K562 (cell line): ENCODE measurements around the gene CIAO2A. TPM values are rescaled to one million over a fixed set of nuclear protein-coding genes. Genes with fewer than 3 reads are reported as not detected.

Source experiments
- BDP1 ChIP-seq: IDR thresholded peaks from 3 replicates; pipeline ENCODE4 v1.6.1; 2011; ENCODE audit not compliant: insufficient read length, insufficient read depth
- FOXA1 ChIP-seq: fragments of 450-650 bp; IDR thresholded peaks from 2 replicates; pipeline ENCODE4 v1.6.1; 2016; ENCODE audit warnings: mild to moderate bottlenecking, borderline replicate concordance
- HDGF ChIP-seq: fragments of 450-650 bp; IDR thresholded peaks from 2 replicates; pipeline ENCODE4 v1.6.1; 2016
- MGA ChIP-seq: fragments of 450-650 bp; IDR thresholded peaks from 2 replicates; pipeline ENCODE4 v1.6.1; 2016; ENCODE audit warnings: mild to moderate bottlenecking, moderate library complexity
- NFATC3 ChIP-seq: fragments of 450-650 bp; IDR thresholded peaks from 2 replicates; pipeline ENCODE4 v1.6.1; 2017; ENCODE audit warnings: mild to moderate bottlenecking
- NFXL1 ChIP-seq: fragments of 450-650 bp; formaldehyde crosslinking; IDR thresholded peaks from 2 replicates; pipeline ENCODE4 v1.4.0; 2021; ENCODE audit warnings: mild to moderate bottlenecking
- PHB2 ChIP-seq: fragments of 450-650 bp; IDR thresholded peaks from 2 replicates; pipeline ENCODE4 v1.6.1; 2017; ENCODE audit warnings: low read depth
- SFPQ ChIP-seq: fragments of 200-400 bp; formaldehyde crosslinking; IDR thresholded peaks from 2 replicates; pipeline ENCODE4 v1.6.1; 2017; ENCODE audit warnings: mild to moderate bottlenecking, low read depth, low read length, moderate library complexity
- TRIM28 ChIP-seq: fragments of 450-650 bp; IDR thresholded peaks from 2 replicates; pipeline ENCODE4 v1.6.1; 2017
- ZNF408 ChIP-seq: fragments of 250-450 bp; sonication (Bioruptor Pico); IDR thresholded peaks from 2 replicates; pipeline ENCODE4 v1.4.0; 2020; ENCODE audit warnings: low read depth, mild to moderate bottlenecking, moderate library complexity
- ZNF444 ChIP-seq: fragments of 250-450 bp; sonication (Bioruptor Pico); IDR thresholded peaks from 2 replicates; pipeline ENCODE4 v1.4.0; 2020; ENCODE audit warnings: mild to moderate bottlenecking, moderate library complexity
- ZNF655 ChIP-seq: fragments of 250-450 bp; sonication (Bioruptor Pico); IDR thresholded peaks from 2 replicates; pipeline ENCODE4 v1.5.0; 2021
- ZNF75A ChIP-seq: fragments of 450-650 bp; formaldehyde crosslinking; IDR thresholded peaks from 2 replicates; pipeline ENCODE4 v1.4.0; 2020; ENCODE audit warnings: mild to moderate bottlenecking
- polyA plus RNA-seq, 8 experiments: library from polyadenylated mRNA; depleted of rRNA in 4 of 8; stranded (reverse) in 5 of 8; unstranded in 3 of 8; fragments of >200 nt; fragmentation: Nextera tagmentation in 2 of 8; fragmentation: Illumina TruSeq in 1 of 8; extraction: Ambion mirVana in 2 of 8; extraction: Trizol in 1 of 8; gene quantifications; 2 replicates each; pipeline versions ENCODE4 v1.2.1 to v1.2.3, GENCODE V29; 2011 to 2014; ENCODE audit warnings: inconsistent platforms in 1 of 8, missing spikeins in 1 of 8
- total RNA-seq, 7 experiments: library from RNA; depleted of rRNA in 6 of 7; stranded (reverse); fragments of >200 nt in 6 of 7; fragmentation: Illumina TruSeq in 2 of 7; extraction: Trizol in 2 of 7; gene quantifications; 2 replicates each; pipeline versions ENCODE4 v1.2.1 to v1.2.3, GENCODE V29; 2011 to 2021; ENCODE audit warnings: low replicate concordance in 1 of 7

The CIAO2A gene
- total and polyA plus RNA-seq, 9 of the 15 experiments (the other 6 are each of a cell fraction or from before 2014, with no cell fraction given) = 161 to 429 (median 313) TPM

GRCh38 chr15:64095795-64096667, 2.4 kb upstream of the CIAO2A start, which contains the start of gene SNX1 (continued):
- TF ChIP-seq MGA (no peak), FOXA1 (no peak), HDGF (no peak), TRIM28 (peak; percentile 30; the same call in 1 of the 2 replicates), ZNF444 (no peak), SFPQ (no peak), PHB2 (peak; percentile 31; the same call in 1 of the 2 replicates), NFXL1 (CRISPR knock-in tag) (no peak), ZNF655 (CRISPR knock-in tag) (no peak), NFATC3 (no peak), ZNF408 (CRISPR knock-in tag) (no peak), ZNF75A (CRISPR knock-in tag) (no peak), BDP1 (no peak)
